Hair follicle dermal papilla cell (primary cell): ENCODE results near the gene TBX2. TPM values are rescaled to one million over a fixed set of nuclear protein-coding genes. Genes with fewer than 3 reads are reported as not detected.

ENCODE experiments used
- total RNA-seq: library from RNA; depleted of rRNA; stranded (reverse); fragments of >200 nt; gene quantifications from 2 replicates; pipeline ENCODE4 v1.2.3, GENCODE V29; 2012

Gene TBX2
- 2.1 and 2.3 TPM in 2 replicates for total RNA-seq

DNA sequence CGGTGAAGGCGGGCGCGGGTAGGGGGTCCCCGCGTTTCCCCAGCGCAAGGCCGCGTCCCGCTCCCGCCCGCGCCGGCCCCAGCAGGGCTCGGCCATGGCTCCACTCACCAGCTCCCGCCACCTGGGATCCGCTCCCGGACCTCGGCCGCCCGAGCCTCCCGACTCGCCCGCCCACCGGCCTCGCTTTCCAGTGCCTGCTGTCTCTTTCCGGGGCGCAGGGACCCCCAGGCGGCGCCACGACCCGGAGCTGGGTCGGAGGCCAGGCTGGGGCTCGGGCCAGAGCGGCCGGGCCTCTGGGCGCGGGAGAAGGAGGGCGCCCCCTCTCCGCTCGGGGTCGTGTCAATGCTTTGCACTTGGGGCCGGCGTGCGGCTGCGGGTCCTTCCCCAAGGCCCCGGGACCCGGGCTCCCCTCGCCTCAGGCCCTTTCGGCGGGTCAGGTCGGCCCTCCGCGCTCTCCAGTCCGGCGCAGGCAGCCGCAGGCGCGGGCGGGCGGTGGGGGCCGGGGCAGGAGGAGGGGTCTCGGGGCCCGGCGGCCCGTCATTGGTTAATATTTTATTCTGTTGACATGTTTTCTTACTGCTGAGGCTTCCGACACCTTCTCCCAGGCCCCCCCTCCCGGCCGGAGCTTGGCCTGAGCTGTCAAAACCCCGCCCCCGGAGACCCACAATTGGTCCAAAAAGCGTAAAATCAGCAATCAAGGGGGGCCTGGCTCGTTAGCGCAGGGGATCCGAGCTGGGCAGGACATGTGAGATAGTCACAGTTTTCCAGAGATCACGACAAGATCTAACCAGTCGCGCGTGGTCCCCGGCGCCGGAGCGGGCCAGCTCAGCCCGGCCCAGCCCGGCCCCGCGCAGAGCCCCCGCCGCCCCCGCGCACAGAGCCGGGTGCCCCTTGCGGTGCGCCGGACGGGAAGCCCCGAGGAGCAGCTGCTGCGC, at the start of gene TBX2:
Gene TBX2 (plus strand): TSS at position 713 of the 935 bp plus-strand sequence. CDS start 334 bp downstream, outside the sequence.

GRCh38 chr17:61452301-61453290, 53.0 kb downstream of the TBX2 start, which contains the start of gene TBX4:
TSS of gene TBX4 (plus strand) at chr17:61452422. CDS start at chr17:61456491, 4,069 bp downstream.

Other genes starting within 250 kb of the TBX2 start
- gene TBX4, start 52.6 kb downstream of the TBX2 start, total RNA-seq: under 0.01 TPM in 1 of 2 replicates, not detected in the other
- gene NACA2, start 191.4 kb downstream of the TBX2 start, total RNA-seq: not detected in 2 replicates